ENCODE data around the gene NDFIP1. TPM values are rescaled to one million over a fixed set of nuclear protein-coding genes. Genes with fewer than 3 reads are reported as not detected.

NDFIP1 gene
- total and polyA plus RNA-seq, 2 of the 8 experiments (the other 6 are each of a cell fraction or from before 2014, with no cell fraction given): 8.8 to 27.1 TPM

GRCh38 chr5:142063878-142064331, 44.7 kb upstream of the NDFIP1 start (continued):
- TF ChIP-seq, protein P1, sequence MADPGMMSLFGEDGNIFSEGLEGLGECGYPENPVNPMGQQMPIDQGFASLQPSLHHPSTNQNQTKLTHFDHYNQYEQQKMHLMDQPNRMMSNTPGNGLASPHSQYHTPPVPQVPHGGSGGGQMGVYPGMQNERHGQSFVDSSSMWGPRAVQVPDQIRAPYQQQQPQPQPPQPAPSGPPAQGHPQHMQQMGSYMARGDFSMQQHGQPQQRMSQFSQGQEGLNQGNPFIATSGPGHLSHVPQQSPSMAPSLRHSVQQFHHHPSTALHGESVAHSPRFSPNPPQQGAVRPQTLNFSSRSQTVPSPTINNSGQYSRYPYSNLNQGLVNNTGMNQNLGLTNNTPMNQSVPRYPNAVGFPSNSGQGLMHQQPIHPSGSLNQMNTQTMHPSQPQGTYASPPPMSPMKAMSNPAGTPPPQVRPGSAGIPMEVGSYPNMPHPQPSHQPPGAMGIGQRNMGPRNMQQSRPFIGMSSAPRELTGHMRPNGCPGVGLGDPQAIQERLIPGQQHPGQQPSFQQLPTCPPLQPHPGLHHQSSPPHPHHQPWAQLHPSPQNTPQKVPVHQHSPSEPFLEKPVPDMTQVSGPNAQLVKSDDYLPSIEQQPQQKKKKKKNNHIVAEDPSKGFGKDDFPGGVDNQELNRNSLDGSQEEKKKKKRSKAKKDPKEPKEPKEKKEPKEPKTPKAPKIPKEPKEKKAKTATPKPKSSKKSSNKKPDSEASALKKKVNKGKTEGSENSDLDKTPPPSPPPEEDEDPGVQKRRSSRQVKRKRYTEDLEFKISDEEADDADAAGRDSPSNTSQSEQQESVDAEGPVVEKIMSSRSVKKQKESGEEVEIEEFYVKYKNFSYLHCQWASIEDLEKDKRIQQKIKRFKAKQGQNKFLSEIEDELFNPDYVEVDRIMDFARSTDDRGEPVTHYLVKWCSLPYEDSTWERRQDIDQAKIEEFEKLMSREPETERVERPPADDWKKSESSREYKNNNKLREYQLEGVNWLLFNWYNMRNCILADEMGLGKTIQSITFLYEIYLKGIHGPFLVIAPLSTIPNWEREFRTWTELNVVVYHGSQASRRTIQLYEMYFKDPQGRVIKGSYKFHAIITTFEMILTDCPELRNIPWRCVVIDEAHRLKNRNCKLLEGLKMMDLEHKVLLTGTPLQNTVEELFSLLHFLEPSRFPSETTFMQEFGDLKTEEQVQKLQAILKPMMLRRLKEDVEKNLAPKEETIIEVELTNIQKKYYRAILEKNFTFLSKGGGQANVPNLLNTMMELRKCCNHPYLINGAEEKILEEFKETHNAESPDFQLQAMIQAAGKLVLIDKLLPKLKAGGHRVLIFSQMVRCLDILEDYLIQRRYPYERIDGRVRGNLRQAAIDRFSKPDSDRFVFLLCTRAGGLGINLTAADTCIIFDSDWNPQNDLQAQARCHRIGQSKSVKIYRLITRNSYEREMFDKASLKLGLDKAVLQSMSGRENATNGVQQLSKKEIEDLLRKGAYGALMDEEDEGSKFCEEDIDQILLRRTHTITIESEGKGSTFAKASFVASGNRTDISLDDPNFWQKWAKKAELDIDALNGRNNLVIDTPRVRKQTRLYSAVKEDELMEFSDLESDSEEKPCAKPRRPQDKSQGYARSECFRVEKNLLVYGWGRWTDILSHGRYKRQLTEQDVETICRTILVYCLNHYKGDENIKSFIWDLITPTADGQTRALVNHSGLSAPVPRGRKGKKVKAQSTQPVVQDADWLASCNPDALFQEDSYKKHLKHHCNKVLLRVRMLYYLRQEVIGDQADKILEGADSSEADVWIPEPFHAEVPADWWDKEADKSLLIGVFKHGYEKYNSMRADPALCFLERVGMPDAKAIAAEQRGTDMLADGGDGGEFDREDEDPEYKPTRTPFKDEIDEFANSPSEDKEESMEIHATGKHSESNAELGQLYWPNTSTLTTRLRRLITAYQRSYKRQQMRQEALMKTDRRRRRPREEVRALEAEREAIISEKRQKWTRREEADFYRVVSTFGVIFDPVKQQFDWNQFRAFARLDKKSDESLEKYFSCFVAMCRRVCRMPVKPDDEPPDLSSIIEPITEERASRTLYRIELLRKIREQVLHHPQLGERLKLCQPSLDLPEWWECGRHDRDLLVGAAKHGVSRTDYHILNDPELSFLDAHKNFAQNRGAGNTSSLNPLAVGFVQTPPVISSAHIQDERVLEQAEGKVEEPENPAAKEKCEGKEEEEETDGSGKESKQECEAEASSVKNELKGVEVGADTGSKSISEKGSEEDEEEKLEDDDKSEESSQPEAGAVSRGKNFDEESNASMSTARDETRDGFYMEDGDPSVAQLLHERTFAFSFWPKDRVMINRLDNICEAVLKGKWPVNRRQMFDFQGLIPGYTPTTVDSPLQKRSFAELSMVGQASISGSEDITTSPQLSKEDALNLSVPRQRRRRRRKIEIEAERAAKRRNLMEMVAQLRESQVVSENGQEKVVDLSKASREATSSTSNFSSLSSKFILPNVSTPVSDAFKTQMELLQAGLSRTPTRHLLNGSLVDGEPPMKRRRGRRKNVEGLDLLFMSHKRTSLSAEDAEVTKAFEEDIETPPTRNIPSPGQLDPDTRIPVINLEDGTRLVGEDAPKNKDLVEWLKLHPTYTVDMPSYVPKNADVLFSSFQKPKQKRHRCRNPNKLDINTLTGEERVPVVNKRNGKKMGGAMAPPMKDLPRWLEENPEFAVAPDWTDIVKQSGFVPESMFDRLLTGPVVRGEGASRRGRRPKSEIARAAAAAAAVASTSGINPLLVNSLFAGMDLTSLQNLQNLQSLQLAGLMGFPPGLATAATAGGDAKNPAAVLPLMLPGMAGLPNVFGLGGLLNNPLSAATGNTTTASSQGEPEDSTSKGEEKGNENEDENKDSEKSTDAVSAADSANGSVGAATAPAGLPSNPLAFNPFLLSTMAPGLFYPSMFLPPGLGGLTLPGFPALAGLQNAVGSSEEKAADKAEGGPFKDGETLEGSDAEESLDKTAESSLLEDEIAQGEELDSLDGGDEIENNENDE (IDR thresholded peaks at IDR 0.05; ENCODE audit: insufficient replicate concordance, low read length): no peak
- no peak for TF ChIP-seq KDM4A (IDR thresholded peaks at IDR 0.05; ENCODE audit: low read depth, low read length, severe bottlenecking)
- no peak for TF ChIP-seq FOSL1 (IDR thresholded peaks at IDR 0.05; ENCODE audit: insufficient read depth, low read depth, low read length)
- no peak for TF ChIP-seq CHD2 (IDR thresholded peaks at IDR 0.05; ENCODE audit: low read length)
- TF ChIP-seq ASH2L (IDR thresholded peaks at IDR 0.05; ENCODE audit: low read length): peak; percentile 29
- no peak for TF ChIP-seq BACH1 (IDR thresholded peaks at IDR 0.05; ENCODE audit: low read length)
- TF ChIP-seq SIN3A (conservative IDR thresholded peaks at IDR 0.05 in 1 of 2, IDR thresholded peaks at IDR 0.05 in 1 of 2; ENCODE audit: low read depth in 1 of 2, low read length in 2 of 2): 0 out of 4 replicates have a peak, but pooled peaks of 1 of the 2 experiments have one; percentile 33
- no peak for TF ChIP-seq SP1 (IDR thresholded peaks at IDR 0.05; ENCODE audit: low read depth, low read length)
